NCI-H510A (cell line): ENCODE measurements around the gene MRPL43.
"Not testable (repeated sequence)": the region's sequence is repeated elsewhere in the genome, so short reads cannot be mapped to it uniquely, and the experiment has no call there.

Experiments used
- DNase-seq: peaks from one replicate; lab custom pipeline; 2025; lab: John Stamatoyannopoulos, UW

MRPL43 gene

DNA sequence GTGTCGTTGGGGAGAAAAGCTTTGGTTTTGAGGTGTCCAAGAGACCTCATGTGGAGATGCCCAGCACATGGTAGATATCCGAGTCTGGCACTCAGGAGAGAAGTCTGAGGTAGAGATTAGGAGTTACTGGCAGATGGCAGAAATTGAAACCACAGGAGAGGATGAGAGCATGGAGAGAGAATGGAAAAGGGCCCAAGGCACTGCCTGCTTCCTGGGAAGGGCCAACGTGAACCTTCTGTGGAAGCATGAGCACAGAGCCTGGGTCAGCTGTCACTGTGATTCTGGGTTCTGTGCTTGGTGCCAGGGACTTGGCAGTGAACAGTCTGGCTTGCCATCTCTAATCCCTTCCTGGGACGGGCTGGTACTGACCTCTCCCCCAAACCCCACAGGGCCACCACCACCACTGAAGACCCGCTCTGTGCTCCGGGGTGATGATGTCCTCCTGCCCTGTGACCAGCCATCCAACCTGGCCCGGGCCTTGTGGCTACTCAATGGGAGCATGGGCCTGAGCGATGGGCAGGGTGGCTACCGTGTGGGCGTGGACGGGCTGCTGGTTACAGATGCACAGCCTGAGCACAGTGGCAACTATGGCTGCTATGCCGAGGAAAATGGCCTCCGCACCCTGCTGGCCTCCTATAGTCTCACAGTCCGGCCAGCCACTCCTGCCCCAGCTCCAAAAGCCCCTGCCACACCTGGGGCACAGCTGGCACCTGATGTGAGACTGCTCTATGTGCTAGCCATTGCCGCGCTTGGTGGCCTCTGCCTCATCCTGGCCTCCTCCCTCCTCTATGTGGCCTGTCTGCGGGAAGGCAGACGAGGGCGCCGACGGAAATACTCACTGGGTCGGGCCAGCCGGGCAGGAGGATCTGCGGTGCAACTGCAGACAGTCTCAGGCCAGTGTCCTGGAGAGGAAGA, 4.1 kb downstream of the MRPL43 start:
- DNase-seq = no peak

DNA sequence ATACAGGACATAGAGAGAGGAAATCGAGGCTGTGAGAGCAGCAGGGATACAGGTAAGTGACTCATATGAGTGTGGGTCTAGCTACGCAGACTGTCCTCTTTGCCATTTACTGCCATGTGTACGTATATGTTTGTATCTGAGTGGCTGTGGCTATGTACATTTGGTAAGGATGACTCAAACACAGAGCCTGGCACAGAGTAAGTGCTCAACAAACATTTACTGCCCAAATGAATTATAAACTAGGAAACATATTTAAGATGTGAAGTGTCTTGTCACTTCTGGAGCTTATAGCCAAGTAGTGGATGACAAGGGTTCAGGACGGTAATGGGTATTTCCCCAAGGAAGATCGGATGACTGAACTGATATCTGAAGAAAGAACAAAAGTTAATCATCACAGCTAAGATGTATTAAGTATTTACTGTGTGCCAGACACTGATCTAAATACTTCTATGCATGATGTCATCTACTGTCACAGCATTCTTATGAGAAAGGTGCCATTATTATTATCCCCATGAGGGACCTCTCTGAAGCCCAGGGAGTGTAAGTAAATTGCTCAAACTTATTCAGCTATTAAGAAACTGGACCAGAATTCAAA, 6.0 kb downstream of the MRPL43 start:
- no peak for DNase-seq

- DNase-seq = no peak
These were observed 6.6 kb downstream of the MRPL43 start for GRCh38 chr10:100980711-100981110.

DNA sequence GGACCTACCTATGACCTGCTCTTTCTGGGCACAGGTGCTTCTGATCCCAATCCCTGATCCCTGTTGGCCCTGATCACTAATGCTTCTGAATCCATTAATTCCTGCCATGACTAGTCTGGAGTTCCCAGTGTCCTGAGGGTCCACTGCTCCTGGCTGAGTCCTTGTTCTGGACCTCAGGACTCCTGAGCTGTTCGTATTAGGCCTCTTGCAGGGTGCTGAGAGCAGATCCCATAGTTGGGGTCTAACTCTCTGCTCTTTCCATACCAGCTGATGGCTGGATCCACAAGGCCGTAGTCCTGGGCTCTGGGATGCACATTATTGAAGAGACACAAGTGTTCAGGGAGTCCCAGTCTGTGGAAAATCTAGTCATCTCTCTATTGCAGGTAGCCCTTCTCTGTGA, 7.0 kb downstream of the MRPL43 start:
- DNase-seq = no peak

DNA sequence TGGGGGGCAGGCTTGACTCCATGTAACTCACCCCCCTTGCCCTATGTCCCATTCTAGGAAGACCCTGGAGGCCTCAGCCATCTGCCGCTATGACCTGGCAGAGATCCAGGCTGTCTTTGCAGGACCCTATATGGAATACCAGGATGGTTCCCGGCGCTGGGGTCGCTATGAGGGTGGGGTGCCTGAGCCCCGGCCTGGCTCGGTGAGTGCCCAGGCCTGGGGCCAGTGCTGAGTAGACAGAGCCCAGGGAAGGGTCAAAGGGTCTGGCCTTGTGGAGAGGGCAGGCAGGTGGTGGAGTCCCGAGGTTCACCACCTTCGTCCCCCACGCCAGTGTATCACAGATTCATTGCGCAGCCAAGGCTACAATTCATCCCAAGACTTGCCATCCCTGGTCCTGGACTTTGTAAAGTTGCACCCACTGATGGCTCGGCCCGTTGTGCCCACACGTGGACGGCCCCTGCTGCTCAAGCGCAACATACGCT, 7.5 kb downstream of the MRPL43 start:
- DNase-seq = no peak

DNA sequence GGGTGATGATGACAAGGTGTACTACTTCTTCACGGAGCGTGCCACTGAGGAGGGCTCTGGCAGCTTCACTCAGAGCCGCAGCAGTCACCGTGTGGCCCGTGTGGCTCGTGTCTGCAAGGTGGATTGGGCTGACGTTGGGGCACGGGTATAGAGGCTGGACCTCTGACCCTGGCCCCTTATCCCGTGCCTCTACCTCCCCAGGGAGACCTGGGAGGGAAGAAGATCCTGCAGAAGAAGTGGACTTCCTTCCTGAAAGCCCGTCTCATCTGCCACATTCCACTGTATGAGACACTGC, 8.4 kb downstream of the MRPL43 start:
- no peak for DNase-seq

DNA sequence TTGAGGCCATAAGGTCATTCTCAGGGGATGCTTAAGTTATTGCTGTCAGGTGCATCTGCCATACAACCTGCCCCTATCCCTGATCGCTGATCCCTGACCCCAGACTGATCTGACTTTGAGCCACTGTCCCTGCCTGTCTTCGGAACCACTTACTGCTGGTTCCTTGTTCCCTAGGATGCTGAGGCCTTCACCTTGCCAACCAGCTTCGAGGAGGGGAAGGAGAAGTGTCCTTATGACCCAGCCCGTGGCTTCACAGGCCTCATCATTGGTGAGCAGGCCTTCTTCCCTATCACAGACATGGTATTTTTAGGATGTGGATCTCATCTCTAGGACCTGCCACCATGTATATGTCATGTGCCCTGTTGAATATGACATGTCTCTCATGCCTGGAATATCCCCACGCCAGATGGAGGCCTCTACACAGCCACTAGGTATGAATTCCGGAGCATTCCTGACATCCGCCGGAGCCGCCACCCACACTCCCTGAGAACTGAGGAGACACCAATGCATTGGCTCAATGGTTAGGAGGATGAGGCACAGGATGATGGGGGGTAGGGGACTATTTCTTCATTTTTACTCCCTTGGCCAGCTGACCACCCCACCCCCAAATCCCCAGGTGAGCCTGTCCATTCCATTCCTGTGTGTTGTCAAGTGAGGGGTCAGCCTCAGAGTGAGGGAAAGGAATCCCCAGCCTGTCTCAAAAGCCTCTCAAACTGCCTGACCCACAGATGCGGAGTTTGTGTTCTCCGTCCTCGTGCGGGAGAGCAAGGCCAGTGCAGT, 9.0 kb downstream of the MRPL43 start:
- DNase-seq = no peak

DNA sequence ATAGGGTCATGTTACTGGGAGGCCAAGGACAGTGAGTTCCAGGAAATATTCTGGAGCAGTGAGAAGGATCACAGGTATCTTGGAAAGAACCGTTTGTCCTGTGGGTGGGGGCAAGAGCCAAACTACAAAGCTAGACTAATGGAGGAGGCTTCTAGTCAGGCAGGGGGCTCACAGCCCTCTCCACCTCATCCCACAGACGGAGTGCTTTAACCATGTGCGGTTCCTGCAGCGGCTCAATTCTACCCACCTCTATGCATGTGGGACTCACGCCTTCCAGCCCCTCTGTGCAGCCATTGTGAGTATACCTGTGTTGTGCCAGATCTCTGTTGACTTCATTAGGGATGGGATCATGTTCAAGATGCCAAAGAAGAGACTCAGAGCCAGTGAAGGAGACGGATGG, 9.9 kb downstream of the MRPL43 start:
- no peak for DNase-seq

DNA sequence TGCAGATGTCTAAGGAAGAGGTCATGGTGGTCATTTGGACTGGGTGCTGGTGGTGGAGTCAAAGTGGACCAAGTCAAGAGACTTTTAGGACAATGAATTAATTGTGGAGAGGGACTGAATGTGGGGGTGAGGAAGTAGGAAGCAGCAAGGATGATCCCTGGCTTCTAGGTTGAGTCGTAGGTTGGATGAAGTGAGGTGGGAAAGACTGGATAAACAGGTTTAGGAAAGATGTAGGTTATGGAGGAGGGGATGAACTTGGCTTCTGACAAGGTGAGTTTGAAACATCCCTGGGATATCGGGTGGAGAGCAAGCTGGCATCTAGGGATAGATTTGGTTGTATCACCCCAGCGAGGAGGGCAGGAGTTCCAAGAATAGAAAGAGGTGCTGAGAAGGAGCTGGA, 10.4 kb downstream of the MRPL43 start:
- no peak for DNase-seq

- DNase-seq = not testable (repeated sequence)
These were observed 11.9 kb downstream of the MRPL43 start for GRCh38 chr10:100975397-100975796.

DNA sequence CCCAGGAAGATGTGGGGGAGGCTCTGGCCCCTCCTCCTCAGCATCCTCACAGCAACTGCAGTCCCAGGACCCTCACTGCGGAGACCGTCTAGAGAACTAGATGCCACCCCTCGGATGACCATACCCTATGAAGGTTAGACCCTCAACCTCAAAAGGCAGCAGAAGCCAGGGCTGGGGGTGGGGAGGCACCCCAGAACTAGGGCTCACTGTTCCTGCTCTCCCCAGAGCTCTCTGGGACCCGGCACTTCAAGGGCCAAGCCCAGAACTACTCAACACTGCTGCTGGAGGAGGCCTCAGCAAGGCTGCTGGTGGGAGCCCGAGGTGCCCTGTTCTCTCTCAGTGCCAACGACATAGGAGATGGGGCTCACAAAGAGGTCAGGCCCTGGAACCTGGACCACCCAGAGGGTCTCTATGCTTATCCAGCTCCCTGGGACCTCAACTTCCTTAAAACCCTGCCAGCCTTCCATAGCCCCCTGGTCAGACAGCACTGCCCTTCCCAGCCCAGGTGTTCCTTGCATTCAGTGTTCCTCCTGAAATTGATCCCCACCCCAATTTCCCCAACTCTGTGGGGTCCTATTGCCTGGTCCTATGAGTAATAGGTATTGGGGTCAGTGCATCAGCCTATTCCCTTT, 14.3 kb downstream of the MRPL43 start:
- no peak for DNase-seq

DNA sequence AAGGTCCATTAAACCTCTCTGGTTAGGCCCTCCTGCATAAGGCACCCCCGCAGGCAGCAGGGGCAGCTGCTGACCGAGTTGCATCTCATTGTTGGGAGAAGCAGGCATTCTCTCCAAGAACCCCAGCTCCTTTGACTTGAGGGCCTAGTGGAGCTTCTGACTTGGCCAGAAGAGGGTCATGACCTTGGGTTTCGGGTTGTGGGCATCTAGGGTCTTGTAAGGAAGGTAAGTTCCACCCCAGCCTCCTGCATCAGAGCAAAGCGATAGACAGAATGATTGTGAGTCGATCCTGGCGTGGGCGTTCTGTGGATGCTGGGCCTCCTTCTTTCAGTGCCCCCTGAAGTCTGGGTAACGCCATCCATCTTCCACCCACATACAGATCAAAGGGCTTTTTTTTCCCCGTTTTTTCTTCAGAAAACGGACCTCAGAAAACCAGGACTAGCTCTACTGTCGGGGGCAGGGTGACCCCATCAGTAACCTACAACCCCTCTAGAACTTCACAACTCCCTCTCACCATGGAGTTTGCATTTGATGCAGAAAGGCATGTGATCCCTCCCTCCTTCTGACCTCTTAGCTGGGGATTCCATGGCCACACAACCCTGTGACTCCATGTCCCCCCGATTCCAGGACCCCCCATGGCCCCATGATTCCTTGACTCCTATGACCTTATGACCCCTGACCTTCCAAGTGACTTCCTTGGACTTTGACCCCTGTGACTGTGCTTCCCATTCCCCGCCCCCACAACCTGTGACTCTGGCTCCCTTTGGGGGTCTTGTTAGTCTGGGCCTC, 15.0 kb downstream of the MRPL43 start:
- DNase-seq = no peak

- no peak for DNase-seq
These were observed 16.1 kb downstream of the MRPL43 start for GRCh38 chr10:100970914-100971811.

DNA sequence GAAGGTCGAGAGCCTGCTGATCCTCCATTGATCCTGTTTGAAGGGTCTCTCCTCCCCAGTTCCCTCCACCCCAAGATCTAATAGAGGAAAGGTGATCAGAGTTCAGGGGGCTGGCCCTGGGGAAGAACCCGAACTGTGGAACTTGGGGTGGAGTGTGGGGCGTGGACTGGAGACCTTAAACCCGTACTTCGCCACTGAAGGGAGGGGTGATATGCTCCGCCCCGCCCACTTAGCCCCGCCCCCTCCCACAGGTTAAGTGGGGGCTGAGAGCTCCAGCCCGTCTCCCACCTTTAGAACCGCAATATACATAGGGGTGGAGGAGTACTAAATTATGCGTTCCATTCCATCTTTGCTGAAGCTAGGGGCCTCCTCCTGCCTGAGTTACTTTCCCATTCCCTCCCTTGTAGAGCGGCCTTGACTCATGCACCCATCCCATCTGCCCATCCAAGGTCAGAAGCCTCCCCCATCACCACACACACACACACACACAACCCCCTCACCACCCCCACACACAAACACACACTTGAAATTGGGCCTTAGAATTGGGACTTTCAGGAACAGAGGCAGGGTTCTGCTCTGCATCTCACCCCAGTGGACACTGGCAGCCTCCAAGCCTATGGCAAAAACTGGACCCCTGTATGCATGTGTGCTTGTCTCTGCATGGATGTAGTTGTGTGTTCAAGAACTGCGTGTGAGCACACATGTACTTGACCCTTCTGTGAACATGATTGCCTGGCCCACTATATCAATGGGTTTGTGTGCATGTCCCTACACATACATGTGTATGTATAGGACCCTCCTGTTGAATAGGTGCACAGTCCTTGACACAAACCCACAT, 17.0 kb downstream of the MRPL43 start:
- DNase-seq = no peak

DNA sequence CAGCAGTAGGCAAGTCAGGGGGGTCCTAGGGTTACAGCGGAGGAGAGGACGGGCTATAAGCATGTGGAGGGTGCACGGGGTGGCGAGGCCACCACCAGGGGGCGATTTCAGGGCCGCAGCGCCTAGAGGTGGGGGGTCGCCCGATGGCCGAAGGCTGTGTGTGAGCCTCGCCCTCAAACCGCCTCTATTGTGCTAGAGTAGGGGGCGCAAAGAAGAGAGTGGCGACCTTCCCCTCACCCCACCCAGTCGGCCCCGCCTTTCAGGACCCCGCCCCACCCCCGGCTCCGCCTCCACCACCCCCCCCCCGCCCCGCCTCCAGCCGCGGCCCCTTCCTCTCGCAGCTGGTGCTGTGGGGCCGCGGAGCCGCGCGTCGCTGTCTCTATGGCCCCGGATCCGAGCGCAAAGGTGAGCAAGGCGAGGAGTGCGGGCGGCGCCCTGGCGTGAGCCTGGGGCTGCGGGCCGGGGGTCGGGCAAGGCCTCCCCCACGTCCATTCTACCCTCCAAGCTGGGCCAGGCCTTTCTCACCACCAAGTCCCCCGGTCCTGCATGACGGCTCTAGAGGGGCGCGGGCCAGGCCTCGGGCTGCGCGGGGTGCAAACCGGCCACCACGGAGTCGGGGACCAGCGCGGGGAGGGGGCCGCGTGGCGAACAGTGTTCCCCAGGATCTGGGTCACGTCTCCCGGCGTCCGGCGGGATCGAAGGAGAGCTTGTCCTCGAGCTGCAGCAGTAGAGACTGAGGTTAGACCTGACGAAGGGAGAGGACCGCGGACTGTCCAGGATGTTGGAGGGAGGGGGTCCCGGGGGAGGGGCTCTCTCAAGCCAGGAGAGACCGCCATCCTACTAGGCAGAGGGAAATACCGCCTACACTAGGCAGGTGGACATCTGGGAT, 17.9 kb downstream of the MRPL43 start, which contains the start of gene SEMA4G:
TSS of gene SEMA4G (plus strand) at position 318 of the 889 bp plus-strand sequence. CDS start 3,409 bp downstream, outside the sequence.
- peak; percentile 33 for DNase-seq

DNA sequence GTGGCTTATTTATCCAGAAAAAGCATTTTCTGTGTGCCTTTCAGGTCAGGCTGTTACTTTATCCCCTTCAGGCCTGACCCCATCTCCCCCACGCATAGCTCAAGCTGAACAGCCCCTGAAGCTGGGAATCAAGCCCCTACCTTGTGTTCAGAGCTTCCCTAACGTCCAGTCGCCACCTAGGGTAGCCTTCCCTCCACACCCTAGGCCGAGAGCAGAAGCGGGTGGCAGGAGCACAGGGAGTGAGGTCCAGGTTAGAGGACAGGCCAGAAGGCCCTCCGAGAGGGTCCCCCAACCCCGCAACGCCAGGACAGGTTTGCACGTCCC, 18.5 kb downstream of the MRPL43 start:
- DNase-seq = no peak

DNA sequence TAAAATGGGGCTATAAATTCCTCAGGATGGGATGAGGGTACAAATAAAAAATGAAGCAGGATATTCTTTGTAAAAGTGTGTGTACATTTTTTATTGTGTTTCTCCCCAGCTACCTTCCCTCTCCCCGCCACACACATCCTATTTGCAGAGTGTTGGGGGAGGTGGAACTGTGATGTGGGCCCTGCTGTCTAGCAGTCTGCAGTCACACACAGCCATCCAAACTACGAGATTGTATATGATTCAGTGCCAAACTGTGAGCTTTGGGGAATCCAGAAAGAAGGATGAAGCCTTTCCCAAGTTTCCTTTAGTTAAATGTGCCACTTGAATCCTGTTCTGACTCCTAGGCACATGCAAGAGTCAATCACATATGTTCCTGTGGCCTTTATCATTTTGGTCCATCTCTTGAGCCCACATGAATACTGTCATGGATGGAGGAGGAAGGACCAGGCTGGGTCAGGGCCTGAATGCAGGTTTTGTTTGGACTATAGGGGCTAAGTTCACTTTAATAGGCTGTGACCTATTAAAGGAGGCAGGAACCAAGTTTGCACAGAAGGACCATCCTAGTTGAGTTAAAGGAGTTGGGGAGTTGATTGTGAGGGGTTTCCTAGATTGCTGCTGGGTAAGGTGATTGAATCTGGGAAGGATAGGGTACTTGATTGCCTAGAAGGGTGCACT, 19.1 kb downstream of the MRPL43 start:
- no peak for DNase-seq

DNA sequence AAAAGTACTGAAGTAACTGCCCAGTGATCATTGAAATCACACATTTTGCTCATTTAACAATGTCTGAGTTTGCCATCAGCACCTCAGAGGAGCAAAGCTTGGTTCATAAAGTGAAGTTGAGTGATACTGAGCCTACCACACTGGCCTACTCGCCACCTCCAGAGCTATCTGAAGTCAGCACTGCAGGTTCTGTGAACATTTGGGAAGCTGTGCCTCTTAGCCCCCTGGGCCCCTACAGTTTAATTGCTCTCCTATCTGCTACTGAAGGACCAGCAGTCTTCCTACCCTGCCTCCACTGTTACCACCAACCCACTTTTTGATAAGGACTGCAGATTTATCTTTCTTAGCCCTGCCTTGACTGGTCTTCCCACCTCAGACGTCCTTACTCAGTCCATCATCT, 20.0 kb downstream of the MRPL43 start:
- no peak for DNase-seq
